ENCODE results near the gene KRTAP1-5. TPM values are rescaled to one million over a fixed set of nuclear protein-coding genes. Genes with fewer than 3 reads are reported as not detected.
"Not testable (repeated sequence)": the region's sequence is repeated elsewhere in the genome, so short reads cannot be mapped to it uniquely, and the experiment has no call there.

KRTAP1-5 gene
- total and polyA plus RNA-seq, 4 donors: not detected

- WGBS: 96% methylated on average over 1 of the region's 1 CpG
- Histone ChIP-seq H3K27me3 (ENCODE audit: control insufficient read depth in 4 of 4, insufficient read depth in 4 of 4, low read length in 3 of 4) (peaks cover 0 to 3% (median 0%) of the 10 kb centered on the region in 4 donors), H3K9me3 (ENCODE audit: control insufficient read depth in 4 of 4, low read length in 3 of 4) (no peaks in the 10 kb centered on the region), H3K4me3 (ENCODE audit: low read depth in 1 of 3, low read length in 3 of 3) (no peak overlapping the region), H3K27ac (ENCODE audit: low read depth in 1 of 2, low read length in 2 of 2) (no peak overlapping the region), H3K36me3 (ENCODE audit: control insufficient read depth in 4 of 4, insufficient read depth in 3 of 4, low read depth in 1 of 4, low read length in 3 of 4) (no peaks in the 10 kb centered on the region), H3K4me1 (ENCODE audit: control insufficient read depth in 4 of 4, insufficient read depth in 4 of 4, low read length in 3 of 4) (no peaks in the 10 kb centered on the region), H3K9ac (ENCODE audit: low read depth in 1 of 2, low read length in 2 of 2) (no peak overlapping the region)
- TF ChIP-seq SP1 (IDR thresholded peaks at IDR 0.05) (no peak), FOXA2 (IDR thresholded peaks at IDR 0.05) (no peak), RAD21 (IDR thresholded peaks at IDR 0.05) (no peak), TAF1 (conservative IDR thresholded peaks at IDR 0.05) (no peak), NR2F2 (IDR thresholded peaks at IDR 0.05) (no peak), RXRA (IDR thresholded peaks at IDR 0.05) (no peak), YY1 (IDR thresholded peaks at IDR 0.05) (no peak), EGR1 (IDR thresholded peaks at IDR 0.05; ENCODE audit: low read depth in 2 of 2) (no peak), JUND (IDR thresholded peaks at IDR 0.05) (no peak), ATF3 (IDR thresholded peaks at IDR 0.05) (no peak), MAX (IDR thresholded peaks at IDR 0.05) (no peak), GABPA (IDR thresholded peaks at IDR 0.05 in 1 of 2, conservative IDR thresholded peaks at IDR 0.05 in 1 of 2) (no peak), HNF4G (IDR thresholded peaks at IDR 0.05) (no peak), CTCF (IDR thresholded peaks at IDR 0.05; ENCODE audit: low read depth, low read length, missing input control) (no peak), FOXA1 (IDR thresholded peaks at IDR 0.05) (no peak), HNF4A (conservative IDR thresholded peaks at IDR 0.05) (no peak), ZBTB33 (IDR thresholded peaks at IDR 0.05) (no peak), REST (IDR thresholded peaks at IDR 0.05) (no peak)
- DNase-seq (ENCODE audit: low spot score): no peak
Measured at GRCh38 chr17:41042953-41043352, 15.9 kb upstream of the KRTAP1-5 start.

- 79% methylated on average over 14 of the region's 14 CpGs for WGBS
- H3K9ac ChIP-seq (ENCODE audit: low read depth in 1 of 2, low read length in 2 of 2); H3K36me3 ChIP-seq (ENCODE audit: control insufficient read depth in 4 of 4, insufficient read depth in 3 of 4, low read depth in 1 of 4, low read length in 3 of 4); DNase-seq (ENCODE audit: low spot score); H3K4me1 ChIP-seq (ENCODE audit: control insufficient read depth in 4 of 4, insufficient read depth in 4 of 4, low read length in 3 of 4); H3K9me3 ChIP-seq (ENCODE audit: control insufficient read depth in 4 of 4, low read length in 3 of 4); H3K27ac ChIP-seq (ENCODE audit: low read depth in 1 of 2, low read length in 2 of 2); H3K27me3 ChIP-seq (ENCODE audit: control insufficient read depth in 4 of 4, insufficient read depth in 4 of 4, low read length in 3 of 4); H3K4me3 ChIP-seq (ENCODE audit: low read depth in 1 of 3, low read length in 3 of 3): not testable (repeated sequence)
Measured at GRCh38 chr17:41040783-41041571, 14.0 kb upstream of the KRTAP1-5 start, which contains the start of gene KRTAP1-1. Gene KRTAP1-1 (minus strand): TSS chr17:41041450. CDS start chr17:41041397, 53 bp downstream.

Data from liver (tissue), 9 donors.